HG02763 (cell line): ENCODE results near the gene IER5L.
A peak's percentile ranks its signal among the peaks of the same experiment; 100 is the strongest.
"Not testable (repeated sequence)": the region's sequence is repeated elsewhere in the genome, so short reads cannot be mapped to it uniquely, and the experiment has no call there.

Source experiments
- ATAC-seq: cut with Tn5 transposase; IDR thresholded peaks from one replicate; pipeline ENCODE4 v1.9.1; 2021; ENCODE audit warnings: mild to moderate bottlenecking, moderate library complexity; ENCODE audit not compliant: unreplicated experiment

IER5L gene

GRCh38 chr9:129141066-129142041, 36.7 kb downstream of the IER5L start:
- no peak for ATAC-seq

GRCh38 chr9:129140397-129141065, 37.5 kb downstream of the IER5L start:
- peak; percentile 7 for ATAC-seq

GRCh38 chr9:129139993-129140396, 38.1 kb downstream of the IER5L start:
- ATAC-seq, result peak; percentile 44

GRCh38 chr9:129139233-129139992, 38.6 kb downstream of the IER5L start:
- peak; percentile 3 for ATAC-seq

- ATAC-seq, result no peak
Observed at GRCh38 chr9:129138476-129139232, 39.4 kb downstream of the IER5L start.

GRCh38 chr9:129138144-129138462, 40.0 kb downstream of the IER5L start:
- no peak for ATAC-seq

GRCh38 chr9:129137292-129138143, 40.5 kb downstream of the IER5L start:
- ATAC-seq, result no peak

- no peak for ATAC-seq
Observed at GRCh38 chr9:129136446-129137035, 41.5 kb downstream of the IER5L start.

GRCh38 chr9:129135476-129135875, 42.6 kb downstream of the IER5L start:
- ATAC-seq, result no peak

GRCh38 chr9:129133082-129133481, 45.0 kb downstream of the IER5L start:
- no peak for ATAC-seq

- ATAC-seq, result peak; percentile 56
Observed at GRCh38 chr9:129131300-129132145, 46.5 kb downstream of the IER5L start.

- ATAC-seq, result no peak
Observed at GRCh38 chr9:129130791-129131190, 47.3 kb downstream of the IER5L start.

- ATAC-seq, result not testable (repeated sequence)
Observed at GRCh38 chr9:129130271-129130670, 47.8 kb downstream of the IER5L start.

- no peak for ATAC-seq
Observed at GRCh38 chr9:129128689-129129088, 49.4 kb downstream of the IER5L start.

GRCh38 chr9:129126749-129127618, 51.1 kb downstream of the IER5L start:
- ATAC-seq, result no peak
